NCI-H1417 treated with DMSO at 0.1 percent for 48 hours (cell line): ENCODE data around the gene SERPIND1.

ENCODE experiments used
- DNase-seq: peaks from one replicate; lab custom pipeline; 2025; lab: John Stamatoyannopoulos, UW

Gene SERPIND1

GRCh38 chr22:20771918-20772625, 1.8 kb upstream of the SERPIND1 start:
- DNase-seq = no peak

- DNase-seq = no peak
Measured at GRCh38 chr22:20774882-20775281, 969 bp downstream of the SERPIND1 start.

- no peak for DNase-seq
Measured at GRCh38 chr22:20775342-20775895, 1.5 kb downstream of the SERPIND1 start.

DNA sequence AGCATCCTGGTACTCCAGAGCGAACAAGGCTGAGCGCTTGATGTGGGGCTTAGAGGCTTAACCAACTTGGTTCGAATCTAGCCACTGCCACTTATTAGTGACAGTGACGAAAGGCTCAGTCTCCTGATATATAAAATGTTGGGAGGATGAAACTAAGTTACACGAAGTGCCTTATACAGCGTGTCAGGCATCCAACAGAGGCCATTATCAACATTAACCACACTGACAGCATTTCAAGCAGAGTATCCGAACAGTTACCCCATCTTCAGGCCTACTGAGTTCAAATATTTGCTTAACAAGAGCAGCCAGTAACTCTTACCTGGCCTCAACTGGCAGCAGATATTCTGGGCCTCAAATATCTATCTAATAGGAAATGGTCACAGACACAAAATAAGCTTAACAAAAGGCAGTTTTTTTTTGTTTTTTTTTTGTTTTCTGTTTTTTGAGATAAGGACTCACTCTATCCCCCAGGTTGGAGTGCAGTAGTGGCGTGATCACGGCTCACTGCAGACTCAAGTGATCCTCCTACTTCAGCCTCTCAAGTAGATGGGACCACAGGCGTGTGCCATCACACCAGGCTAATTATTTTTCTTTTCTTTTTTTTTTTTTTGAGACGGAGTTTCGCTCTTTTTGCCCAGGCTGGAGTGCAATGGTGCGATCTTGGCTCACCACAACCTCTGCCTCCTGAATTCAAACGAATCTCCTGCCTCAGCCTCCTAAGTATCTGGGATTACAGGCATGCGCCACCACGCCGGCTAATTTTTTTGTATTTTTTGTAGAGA, 2.9 kb downstream of the SERPIND1 start:
- DNase-seq = no peak

- no peak for DNase-seq
Measured at GRCh38 chr22:20777420-20778177, 3.7 kb downstream of the SERPIND1 start.

- no peak for DNase-seq
Measured at GRCh38 chr22:20779014-20779817, 5.3 kb downstream of the SERPIND1 start.

DNA sequence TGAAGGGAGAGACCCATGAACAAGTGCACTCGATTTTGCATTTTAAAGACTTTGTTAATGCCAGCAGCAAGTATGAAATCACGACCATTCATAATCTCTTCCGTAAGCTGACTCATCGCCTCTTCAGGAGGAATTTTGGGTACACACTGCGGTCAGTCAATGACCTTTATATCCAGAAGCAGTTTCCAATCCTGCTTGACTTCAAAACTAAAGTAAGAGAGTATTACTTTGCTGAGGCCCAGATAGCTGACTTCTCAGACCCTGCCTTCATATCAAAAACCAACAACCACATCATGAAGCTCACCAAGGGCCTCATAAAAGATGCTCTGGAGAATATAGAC, 5.9 kb downstream of the SERPIND1 start:
- DNase-seq = no peak

DNA sequence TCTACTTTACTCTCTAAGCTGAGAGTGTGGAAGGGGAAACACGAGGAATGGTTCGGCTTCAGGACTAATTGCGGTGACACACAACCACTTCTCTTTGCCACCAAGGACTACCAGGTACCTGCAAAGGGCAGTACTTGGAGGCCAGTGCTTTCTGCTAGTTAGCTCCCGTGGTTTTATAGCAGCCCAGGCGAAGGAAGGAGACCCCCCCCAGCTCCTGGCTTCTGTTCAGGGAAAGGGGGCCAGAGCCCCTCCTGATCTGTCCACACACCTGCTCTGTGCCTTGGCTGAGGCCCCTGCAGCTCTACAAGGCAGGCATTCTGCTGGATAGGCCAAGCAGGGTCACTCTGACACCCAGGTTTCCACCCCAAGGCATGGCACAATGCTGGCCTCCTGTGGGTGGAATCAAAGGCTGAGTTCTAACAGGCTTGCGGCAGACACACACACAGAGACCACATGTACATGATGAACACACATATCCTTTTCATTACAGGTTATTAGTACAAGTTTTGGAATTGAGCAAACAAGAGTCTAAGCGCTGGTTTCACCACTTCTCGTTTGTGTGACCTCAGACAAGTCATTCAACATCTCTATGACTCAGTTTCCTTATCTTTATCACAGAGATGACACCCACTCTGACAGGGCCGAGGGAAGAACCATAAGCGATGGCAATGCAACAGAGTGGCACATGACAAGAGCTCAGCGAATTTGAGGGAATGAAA, 7.5 kb downstream of the SERPIND1 start:
- no peak for DNase-seq

DNA sequence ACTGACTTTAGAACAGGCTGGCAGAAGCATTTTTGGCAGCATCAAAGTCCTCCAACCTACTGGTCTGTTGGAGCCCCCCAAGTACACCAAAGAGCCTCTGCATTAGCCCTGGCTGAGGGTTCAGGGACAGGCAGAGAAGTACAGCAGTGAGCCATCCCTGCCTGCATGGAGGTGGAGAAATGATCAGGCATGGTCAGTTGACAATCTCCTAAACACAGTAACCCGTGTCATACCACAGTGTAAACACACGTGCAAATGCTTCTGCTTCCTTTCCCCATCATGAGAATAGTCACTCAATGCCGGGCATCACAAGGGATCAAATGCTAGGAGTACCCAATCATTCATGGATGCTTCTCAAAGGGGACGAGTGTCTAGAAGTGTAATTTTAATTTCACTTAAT, 8.2 kb downstream of the SERPIND1 start:
- no peak for DNase-seq

GRCh38 chr22:20782596-20783299, 8.8 kb downstream of the SERPIND1 start:
- no peak for DNase-seq

DNA sequence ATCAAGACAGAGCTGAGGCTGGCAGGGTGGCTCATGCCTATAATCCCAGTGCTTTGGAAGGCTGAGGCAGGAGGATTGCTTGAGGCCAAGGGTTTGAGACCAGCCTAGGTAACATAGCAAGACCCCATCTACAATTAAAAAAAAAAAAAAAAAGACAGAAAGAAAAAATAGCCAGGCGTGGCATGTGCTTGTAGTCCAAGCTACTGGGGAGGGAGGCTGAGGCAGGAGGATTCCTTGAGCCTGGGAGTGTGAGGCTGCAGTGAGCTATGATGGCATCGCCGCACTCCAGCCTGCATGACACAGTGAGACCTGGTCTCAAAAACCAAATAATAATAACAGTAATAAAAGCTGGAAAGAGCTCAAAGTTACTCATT, 9.4 kb downstream of the SERPIND1 start:
- DNase-seq = no peak

- no peak for DNase-seq
Measured at GRCh38 chr22:20783844-20784723, 10.2 kb downstream of the SERPIND1 start.

DNA sequence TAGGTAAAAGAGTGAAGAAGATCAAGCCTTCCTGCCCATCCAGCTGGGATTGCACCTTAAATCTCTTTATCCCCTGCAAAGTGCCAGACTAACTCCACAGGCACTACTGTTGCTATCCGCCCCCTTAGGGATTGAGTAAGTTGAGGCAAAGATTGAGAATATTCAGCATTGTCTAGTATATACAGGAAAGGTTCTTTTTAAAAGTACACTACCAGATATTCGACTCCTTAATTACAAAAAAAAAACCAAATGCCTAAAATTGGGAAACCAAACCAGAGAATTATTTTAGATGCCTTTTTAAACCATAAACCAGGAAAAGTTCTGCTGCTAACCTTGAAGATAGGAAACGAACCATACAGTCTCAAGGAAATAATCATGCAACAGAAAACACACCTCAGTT, 11.5 kb downstream of the SERPIND1 start:
- no peak for DNase-seq

GRCh38 chr22:20786048-20786447, 12.1 kb downstream of the SERPIND1 start:
- DNase-seq = no peak

GRCh38 chr22:20786536-20786979, 12.6 kb downstream of the SERPIND1 start:
- DNase-seq = no peak

DNA sequence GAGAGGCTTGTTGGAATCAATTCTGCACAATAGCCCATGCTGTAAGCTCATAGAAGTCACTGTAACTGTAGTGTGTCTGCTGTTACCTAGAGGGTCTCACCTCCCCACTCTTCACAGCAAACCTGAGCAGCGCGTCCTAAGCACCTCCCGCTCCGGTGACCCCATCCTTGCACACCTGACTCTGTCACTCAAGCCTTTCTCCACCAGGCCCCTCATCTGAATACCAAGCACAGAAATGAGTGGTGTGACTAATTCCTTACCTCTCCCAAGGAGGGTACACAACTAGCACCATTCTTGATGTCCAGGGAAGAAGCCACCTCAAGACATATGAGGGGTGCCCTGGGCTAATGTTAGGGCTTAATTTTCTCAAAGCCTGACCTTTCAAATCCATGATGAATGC, 13.3 kb downstream of the SERPIND1 start:
- no peak for DNase-seq

DNA sequence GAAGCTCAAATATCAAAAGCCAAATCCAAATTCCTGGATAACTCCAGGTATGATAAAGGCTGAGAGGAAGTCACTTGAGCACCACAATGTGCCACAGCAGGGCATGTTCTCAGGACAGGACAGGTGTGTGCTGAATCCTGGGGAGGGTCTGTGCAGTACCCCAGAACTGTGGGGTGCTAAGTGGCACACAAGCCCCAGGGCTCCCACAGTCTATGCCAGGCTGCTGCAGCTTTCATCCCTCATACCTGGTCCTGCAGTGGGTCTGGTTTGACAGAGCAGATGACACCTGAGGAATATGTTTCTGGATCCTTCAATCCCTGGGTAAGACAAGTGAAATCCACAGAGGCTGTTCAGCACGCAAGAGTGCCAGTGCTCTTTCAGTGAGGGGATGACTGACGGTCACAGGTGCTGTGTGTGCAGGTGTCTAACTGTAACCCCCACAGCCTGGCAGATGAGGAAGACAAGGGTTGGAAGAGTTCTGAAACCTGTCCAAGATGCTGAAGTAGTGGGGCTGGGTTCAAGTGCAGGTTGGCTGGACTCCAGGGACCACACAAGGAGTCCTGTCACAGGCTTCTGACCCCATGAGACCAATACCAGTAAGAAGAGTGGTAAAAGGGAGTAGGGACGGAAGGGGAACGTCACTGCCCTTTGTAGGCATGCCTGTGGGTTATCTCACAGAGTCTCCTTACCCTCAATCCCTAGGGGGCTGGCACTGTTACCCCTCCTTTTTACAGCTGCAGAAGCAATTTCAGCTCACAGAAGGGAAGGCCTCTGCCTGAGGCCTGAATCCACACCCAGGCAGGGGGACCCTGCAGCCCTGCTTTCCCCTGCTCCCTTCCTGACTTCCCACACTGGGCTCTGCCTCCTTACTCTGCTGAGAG, 14.1 kb downstream of the SERPIND1 start:
- no peak for DNase-seq

- DNase-seq = no peak
Measured at GRCh38 chr22:20788627-20789344, 14.9 kb downstream of the SERPIND1 start.
